Sigmoid colon (tissue), 4 donors: ENCODE measurements around the gene COQ10A.

ENCODE experiments used
- CTCF ChIP-seq, 4 experiments: fragments of 450-650 bp in 3 of 4; fragments of 200-600 bp in 1 of 4; IDR thresholded peaks; one replicate each; pipeline ENCODE4 v1.5.1; 2016 to 2019; ENCODE audit warnings: antibody characterized with exemption in 4 of 4, mild to moderate bottlenecking in 3 of 4, moderate library complexity in 2 of 4
- EP300 ChIP-seq, 4 donors: sonication (generic); formaldehyde crosslinking; IDR thresholded peaks; one replicate each; pipeline ENCODE4 v1.6.1; 2017; ENCODE audit warnings: antibody characterized with exemption in 4 of 4
- POLR2A ChIP-seq, 2 donors: fragments of 450-650 bp; IDR thresholded peaks; one replicate each; pipeline ENCODE4 v1.6.1; 2016; ENCODE audit warnings: antibody characterized with exemption in 2 of 2, mild to moderate bottlenecking in 2 of 2, moderate library complexity in 2 of 2
- POLR2AphosphoS5 ChIP-seq, 4 donors: sonication (generic); formaldehyde crosslinking; IDR thresholded peaks; one replicate each; pipeline ENCODE4 v1.6.1; 2017; ENCODE audit warnings: antibody characterized with exemption in 4 of 4

- TF ChIP-seq EP300 (IDR thresholded peaks at IDR 0.05) (no peak), POLR2AphosphoS5 (IDR thresholded peaks at IDR 0.05) (no peak), CTCF (IDR thresholded peaks at IDR 0.05) (no peak), POLR2A (IDR thresholded peaks at IDR 0.05) (no peak)
Observed at GRCh38 chr12:56299308-56299852, 32.6 kb downstream of the COQ10A start.
